PC-3 (cell line): ENCODE results near the gene TRMT10C. TPM values are rescaled to one million over a fixed set of nuclear protein-coding genes. Genes with fewer than 3 reads are reported as not detected.

Source experiments
- ATAC-seq: fragments of 200-7000 bp; cut with Tn5 transposase; 2 replicates; pipeline ENCODE4 v1.9.1; 2020; ENCODE audit warnings: mild to moderate bottlenecking, moderate library complexity
- BruUV-seq: library from RNA; stranded (reverse); fragments of 400-500 nt; replicated peaks from 2 replicates; lab custom pipeline; 2021; lab: Mats Ljungman, UMichigan
- CTCF ChIA-PET: fragments of 300-600 bp; sonication (Branson Sonifier 250); formaldehyde crosslinking; loops from one replicate; lab custom pipeline; 2022; ENCODE audit warnings: antibody characterized with exemption; lab: Charles Lee
- POLR2A ChIA-PET: fragments of 300-600 bp; sonication (Branson Sonifier 250); formaldehyde crosslinking; loops from one replicate; lab custom pipeline; 2022; ENCODE audit warnings: antibody characterized with exemption; ENCODE audit not compliant: unreplicated experiment; lab: Charles Lee
- DNase-seq: peaks from one replicate; pipeline ENCODE4 v3.0.0-alpha.2; 2015
- H2AFZ ChIP-seq: fragments of 300-600 bp; sonication (generic); 2 replicates; pipeline ENCODE4 v1.6.0; 2016; ENCODE audit warnings: antibody characterized with exemption, low read length
- H3F3A ChIP-seq: fragments of 300-600 bp; sonication (generic); one replicate; pipeline ENCODE4 v1.6.0; 2017; ENCODE audit warnings: antibody characterized with exemption, low read length, control low read depth, mild to moderate bottlenecking; ENCODE audit not compliant: unreplicated experiment
- H3K27ac ChIP-seq: fragments of 300-600 bp; sonication (generic); 2 replicates; pipeline ENCODE4 v1.5.1; 2016; ENCODE audit warnings: mild to moderate bottlenecking, low read length
- H3K27me3 ChIP-seq: fragments of 300-600 bp; sonication (generic); 2 replicates; pipeline ENCODE4 v1.6.1; 2016; ENCODE audit warnings: low read length, mixed read lengths
- H3K36me3 ChIP-seq: fragments of 300-600 bp; sonication (generic); 2 replicates; pipeline ENCODE4 v1.6.1; 2016; ENCODE audit warnings: low read depth, mixed run types, low read length, mixed read lengths
- H3K4me1 ChIP-seq: fragments of 300-600 bp; sonication (generic); 2 replicates; pipeline ENCODE4 v1.5.1; 2016; ENCODE audit warnings: low read length; ENCODE audit not compliant: insufficient read depth
- H3K4me2 ChIP-seq: fragments of 300-600 bp; sonication (generic); 2 replicates; pipeline ENCODE4 v1.6.0; 2016; ENCODE audit warnings: low read length
- H3K4me3 ChIP-seq: fragments of 300-600 bp; sonication (generic); 2 replicates; pipeline ENCODE4 v1.5.1; 2016; ENCODE audit warnings: mild to moderate bottlenecking, low read length, mixed read lengths
- H3K79me2 ChIP-seq: fragments of 300-600 bp; sonication (generic); 2 replicates; pipeline ENCODE4 v1.6.1; 2017; ENCODE audit warnings: low read length, mixed read lengths
- H3K9ac ChIP-seq: fragments of 300-600 bp; sonication (generic); 2 replicates; pipeline ENCODE4 v1.6.0; 2016; ENCODE audit warnings: mild to moderate bottlenecking, low read length
- H3K9me2 ChIP-seq: fragments of 300-600 bp; sonication (generic); replicated peaks from 2 replicates; pipeline ENCODE4 v1.6.1; 2016; ENCODE audit warnings: mixed run types, low read length, mixed read lengths
- H3K9me3 ChIP-seq: fragments of 300-600 bp; sonication (generic); 2 replicates; pipeline ENCODE4 v1.6.1; 2016; ENCODE audit warnings: low read length, mixed read lengths
- H4K20me1 ChIP-seq: fragments of 300-600 bp; sonication (generic); 2 replicates; pipeline ENCODE4 v1.6.1; 2016; ENCODE audit warnings: low read length, mixed read lengths
- EZH2 ChIP-seq: fragments of 300-600 bp; sonication (generic); IDR thresholded peaks from one replicate; pipeline ENCODE4 v1.6.1; 2017; ENCODE audit warnings: antibody characterized with exemption, mild to moderate bottlenecking, low read length; ENCODE audit not compliant: unreplicated experiment
- EZH2phosphoT487 ChIP-seq: fragments of 300-600 bp; sonication (generic); IDR thresholded peaks from 2 replicates; pipeline ENCODE4 v1.6.1; 2018; ENCODE audit warnings: mild to moderate bottlenecking, antibody characterized with exemption, low read length, borderline replicate concordance
- intact Hi-C: fragments of 100-400 bp; cut with micrococcal nuclease; formaldehyde crosslinking; loops from 2 replicates; pipeline ENCODE4 v1.9.0; 2023
- total RNA-seq: library from RNA; depleted of rRNA; stranded (reverse); fragments of >200 nt; gene quantifications from 2 replicates; pipeline ENCODE4 v1.2.3, GENCODE V29; 2014
- TF ChIP-seq, protein P1 (sequence below): fragments of 300-600 bp; sonication (generic); conservative IDR thresholded peaks from 2 replicates; pipeline ENCODE4 v1.5.1; 2017; ENCODE audit warnings: antibody characterized with exemption, low read depth, mild to moderate bottlenecking, low read length

Gene TRMT10C
- total RNA-seq, 1 experiment from 2014 or later: 35.2 TPM

DNA sequence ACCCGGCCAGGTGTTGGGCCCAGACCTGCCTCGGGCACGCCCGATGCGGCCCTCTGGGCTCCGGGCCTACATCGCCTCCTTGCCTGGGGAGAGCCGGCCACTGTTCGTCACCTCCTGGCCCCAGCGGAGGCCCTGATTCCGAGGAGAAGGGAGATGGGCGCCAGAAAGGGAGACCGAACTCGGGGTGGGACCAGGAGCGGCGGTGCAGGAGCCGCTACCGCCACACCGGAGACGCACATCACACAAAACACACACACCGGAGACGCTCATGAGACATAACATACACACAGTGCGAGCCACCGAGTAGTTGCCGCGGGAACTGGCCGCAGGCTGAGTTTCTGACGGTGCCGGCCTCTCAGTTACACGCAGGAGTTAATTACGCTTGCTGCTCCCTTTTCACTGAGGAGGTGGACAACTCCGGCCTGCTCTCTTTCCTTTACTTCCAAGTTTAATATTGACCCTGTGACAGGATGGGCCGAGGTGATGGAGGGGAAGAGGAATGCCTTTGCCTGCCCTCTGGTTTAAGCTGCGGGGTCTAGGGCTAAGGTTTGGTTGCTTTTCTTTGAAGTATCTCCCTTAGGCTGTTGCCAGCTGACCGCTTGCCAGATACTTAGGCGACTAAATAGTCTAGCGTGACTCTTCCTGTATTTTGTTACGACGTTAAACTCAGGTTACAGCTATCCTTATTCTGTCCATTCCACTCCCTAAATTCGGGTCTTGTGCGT, 12.9 kb downstream of the TRMT10C start:
- Histone ChIP-seq H3K4me1 (peaks cover 19% of the 10 kb centered on the region), H3K9me2 (no peaks in the 10 kb centered on the region), H3K27me3 (no peaks in the 10 kb centered on the region), H3K9me3 (no peaks in the 10 kb centered on the region), H2AFZ (peak overlapping the region; percentile 90), H3K9ac (peak overlapping the region; percentile 99), H3K4me2 (peak overlapping the region; percentile 96), H3K79me2 (peaks cover 55% of the 10 kb centered on the region), H3K4me3 (peak overlapping the region; percentile 95), H3K27ac (peak overlapping the region; percentile 85), H4K20me1 (peaks cover 35% of the 10 kb centered on the region), H3K36me3 (peaks cover 10% of the 10 kb centered on the region), H3F3A (no peaks in the 10 kb centered on the region)
- peak; percentile 58 for ATAC-seq
- ChIA-PET CTCF (interaction anchor here (0.6 to 1.3 kb wide), 2 partner anchors 102 to 1059 kb away, joined by 3 to 9 read pairs; no protein-coding TSS in a partner anchor), POLR2A (interaction anchor here (0.6 to 1.6 kb wide), 4 partner anchors 17 to 186 kb away, joined by 5 to 11 read pairs (median 7); partner anchors contain the start of gene ZBTB11)
- BruUV-seq: TSS peak; percentile 57
- DNase-seq: peak; percentile 73
- TF ChIP-seq EZH2: no peak
- no peak for TF ChIP-seq EZH2phosphoT487
- TF ChIP-seq, protein P1, sequence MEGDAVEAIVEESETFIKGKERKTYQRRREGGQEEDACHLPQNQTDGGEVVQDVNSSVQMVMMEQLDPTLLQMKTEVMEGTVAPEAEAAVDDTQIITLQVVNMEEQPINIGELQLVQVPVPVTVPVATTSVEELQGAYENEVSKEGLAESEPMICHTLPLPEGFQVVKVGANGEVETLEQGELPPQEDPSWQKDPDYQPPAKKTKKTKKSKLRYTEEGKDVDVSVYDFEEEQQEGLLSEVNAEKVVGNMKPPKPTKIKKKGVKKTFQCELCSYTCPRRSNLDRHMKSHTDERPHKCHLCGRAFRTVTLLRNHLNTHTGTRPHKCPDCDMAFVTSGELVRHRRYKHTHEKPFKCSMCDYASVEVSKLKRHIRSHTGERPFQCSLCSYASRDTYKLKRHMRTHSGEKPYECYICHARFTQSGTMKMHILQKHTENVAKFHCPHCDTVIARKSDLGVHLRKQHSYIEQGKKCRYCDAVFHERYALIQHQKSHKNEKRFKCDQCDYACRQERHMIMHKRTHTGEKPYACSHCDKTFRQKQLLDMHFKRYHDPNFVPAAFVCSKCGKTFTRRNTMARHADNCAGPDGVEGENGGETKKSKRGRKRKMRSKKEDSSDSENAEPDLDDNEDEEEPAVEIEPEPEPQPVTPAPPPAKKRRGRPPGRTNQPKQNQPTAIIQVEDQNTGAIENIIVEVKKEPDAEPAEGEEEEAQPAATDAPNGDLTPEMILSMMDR: no peak
- intact Hi-C loops: loop anchor here (2.0 kb wide), 2 partner anchors 102 to 582 kb away; partner anchors contain the start of genes ABI3BP and ZBTB11

- Histone ChIP-seq H3K27ac (no peak overlapping the region), H3K9ac (no peak overlapping the region), H3F3A (no peaks in the 10 kb centered on the region), H4K20me1 (peaks cover 42% of the 10 kb centered on the region), H2AFZ (no peak overlapping the region), H3K9me3 (no peaks in the 10 kb centered on the region), H3K4me3 (no peak overlapping the region), H3K4me1 (peaks cover 15% of the 10 kb centered on the region), H3K4me2 (no peak overlapping the region), H3K36me3 (peaks cover 21% of the 10 kb centered on the region), H3K9me2 (no peaks in the 10 kb centered on the region), H3K27me3 (no peaks in the 10 kb centered on the region), H3K79me2 (peaks cover 75% of the 10 kb centered on the region)
- TF ChIP-seq EZH2 (no peak), EZH2phosphoT487 (no peak)
- intact Hi-C loops: no loop called here
- ChIA-PET POLR2A (interaction anchor here (0.6 kb wide), 1 partner anchor 59 kb away, joined by 3 read pairs; no protein-coding TSS in a partner anchor), CTCF (no interaction called here)
- BruUV-seq: no TSS peak
- no peak for DNase-seq
- no peak for ATAC-seq
Measured at GRCh38 chr3:101577286-101577685, 15.6 kb downstream of the TRMT10C start.

DNA sequence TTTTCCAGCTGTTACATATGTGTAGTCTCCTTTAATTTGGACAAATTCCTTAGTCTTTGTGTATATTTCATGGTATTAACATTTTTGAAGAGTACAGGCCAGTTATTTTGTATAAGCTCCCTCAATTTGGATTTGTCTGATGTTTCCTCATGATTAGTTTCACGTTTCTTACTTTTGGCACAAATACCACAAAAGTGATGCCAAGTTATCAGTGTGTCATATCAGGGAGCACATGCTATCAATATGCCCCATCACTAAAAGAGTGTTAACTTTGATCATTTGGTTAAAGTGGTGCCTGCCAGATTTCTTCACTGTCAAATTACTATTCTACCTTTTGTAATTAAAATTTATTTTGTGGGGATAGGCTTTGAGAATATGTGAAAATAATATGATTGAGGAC, 26.9 kb downstream of the TRMT10C start:
- Histone ChIP-seq H3K36me3 (peaks cover 47% of the 10 kb centered on the region), H3K4me1 (no peaks in the 10 kb centered on the region), H3K9me3 (no peaks in the 10 kb centered on the region), H3K9ac (no peak overlapping the region), H3K27me3 (no peaks in the 10 kb centered on the region), H3K4me2 (no peak overlapping the region), H3F3A (no peaks in the 10 kb centered on the region), H4K20me1 (peaks cover 4% of the 10 kb centered on the region; the same call in 1 of the 2 replicates), H3K27ac (no peak overlapping the region), H2AFZ (no peak overlapping the region), H3K9me2 (no peaks in the 10 kb centered on the region), H3K79me2 (peaks cover 11% of the 10 kb centered on the region), H3K4me3 (no peak overlapping the region)
- TF ChIP-seq, protein P1: no peak
- TF ChIP-seq EZH2phosphoT487: no peak
- TF ChIP-seq EZH2: no peak
- ChIA-PET POLR2A (no interaction called here), CTCF (no interaction called here)
- BruUV-seq: no TSS peak
- DNase-seq (no peak), ATAC-seq (no peak)
- intact Hi-C loops: no loop called here
